HS-5 (cell line): ENCODE results near the gene MSH4.
"Not testable (repeated sequence)": the region's sequence is repeated elsewhere in the genome, so short reads cannot be mapped to it uniquely, and the experiment has no call there.

Source experiments
- DNase-seq: peaks from one replicate; pipeline ENCODE4 v3.0.0-alpha.2; 2012; ENCODE audit warnings: low read depth

The MSH4 gene

GRCh38 chr1:75797273-75797588, 549 bp downstream of the MSH4 start:
- DNase-seq: no peak

- DNase-seq: no peak
These were observed 1.0 kb downstream of the MSH4 start for GRCh38 chr1:75797606-75798216.

GRCh38 chr1:75801480-75801879, 4.8 kb downstream of the MSH4 start:
- not testable (repeated sequence) for DNase-seq

GRCh38 chr1:75808921-75809320, 12.2 kb downstream of the MSH4 start:
- no peak for DNase-seq

GRCh38 chr1:75810113-75810512, 13.4 kb downstream of the MSH4 start:
- DNase-seq: not testable (repeated sequence)

DNA sequence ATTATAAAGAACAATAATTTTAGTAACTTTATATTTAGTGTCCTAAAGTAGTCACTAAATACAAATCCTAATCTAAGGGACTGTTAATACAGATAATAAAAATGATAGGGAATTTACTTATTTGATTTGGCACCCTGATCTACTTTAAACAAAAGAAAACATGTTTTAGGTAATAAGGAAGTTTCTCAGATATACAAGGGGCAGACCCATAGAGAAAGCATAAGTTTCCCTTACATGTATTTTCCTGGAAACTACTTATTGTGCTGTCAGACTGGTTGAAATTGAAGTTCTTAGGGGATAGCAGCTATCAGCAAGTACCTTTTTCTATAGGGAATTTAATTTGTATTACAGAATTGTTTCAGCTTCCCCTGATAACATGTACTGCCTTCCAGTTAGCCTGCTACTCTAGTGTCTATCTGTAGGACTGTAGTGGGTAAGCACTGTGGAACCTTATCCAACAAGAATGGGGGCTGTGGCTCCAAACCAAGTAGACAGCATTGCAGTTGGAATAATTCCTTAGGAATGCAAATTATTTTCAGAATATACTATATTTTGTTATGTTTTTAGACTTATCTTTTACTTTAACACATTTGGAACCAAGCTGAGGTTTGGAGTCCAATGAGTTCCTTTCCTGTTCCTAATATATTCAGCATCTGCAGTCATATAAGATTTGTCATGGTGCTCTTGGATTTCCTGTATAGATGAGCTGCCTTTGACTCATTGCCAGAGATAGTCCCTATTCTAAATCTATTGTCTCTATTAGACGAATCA, 14.7 kb downstream of the MSH4 start:
- peak; percentile 69 for DNase-seq

DNA sequence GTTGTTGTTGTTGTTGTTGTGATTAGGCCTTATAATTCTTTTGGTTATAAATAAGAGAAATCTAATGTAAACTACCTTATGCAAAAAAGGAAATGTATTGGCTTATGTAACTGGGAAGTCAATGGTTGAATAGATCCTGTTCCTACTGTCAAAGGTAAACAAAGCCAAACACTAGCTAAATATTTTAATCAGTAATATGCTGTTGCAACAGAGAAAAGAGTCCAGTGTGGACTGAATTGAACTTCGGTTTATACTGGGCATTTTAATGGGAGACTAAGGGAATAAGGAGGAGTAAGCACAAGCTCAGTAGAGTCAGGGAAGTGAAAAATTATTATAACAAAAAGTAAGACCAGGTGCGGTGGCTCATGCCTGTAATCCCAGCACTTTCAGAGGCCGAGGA, 15.4 kb downstream of the MSH4 start:
- DNase-seq: no peak

- DNase-seq: not testable (repeated sequence)
These were observed 26.9 kb downstream of the MSH4 start for GRCh38 chr1:75823596-75823995.

DNA sequence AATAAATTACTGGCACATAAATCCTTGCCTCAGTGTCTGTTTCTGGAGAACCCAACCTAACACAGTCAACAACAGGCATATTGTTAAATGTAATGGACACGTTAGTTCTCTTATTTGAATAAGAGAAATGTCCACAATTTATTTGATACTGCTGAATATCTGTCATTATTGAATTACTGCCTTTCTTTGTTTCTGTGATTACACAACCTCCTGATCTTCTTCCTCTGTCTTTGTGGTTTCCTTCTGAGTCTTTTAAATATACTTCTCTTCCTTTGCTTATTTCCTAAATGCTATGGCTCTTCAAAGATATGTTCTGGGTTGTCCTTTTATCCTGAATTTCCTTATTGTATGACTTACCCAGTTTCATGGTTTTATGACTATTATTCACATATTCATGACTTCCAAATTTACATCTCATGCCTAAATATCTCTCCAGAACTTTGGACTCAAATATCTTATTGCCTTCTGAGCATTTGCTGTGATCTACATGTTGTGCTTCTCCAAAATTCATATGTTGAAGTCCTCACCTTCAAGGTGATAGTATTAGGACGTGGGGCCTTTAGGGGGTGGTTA, 39.9 kb downstream of the MSH4 start:
- DNase-seq: no peak

- no peak for DNase-seq
These were observed 41.4 kb downstream of the MSH4 start for GRCh38 chr1:75838079-75838478.

DNA sequence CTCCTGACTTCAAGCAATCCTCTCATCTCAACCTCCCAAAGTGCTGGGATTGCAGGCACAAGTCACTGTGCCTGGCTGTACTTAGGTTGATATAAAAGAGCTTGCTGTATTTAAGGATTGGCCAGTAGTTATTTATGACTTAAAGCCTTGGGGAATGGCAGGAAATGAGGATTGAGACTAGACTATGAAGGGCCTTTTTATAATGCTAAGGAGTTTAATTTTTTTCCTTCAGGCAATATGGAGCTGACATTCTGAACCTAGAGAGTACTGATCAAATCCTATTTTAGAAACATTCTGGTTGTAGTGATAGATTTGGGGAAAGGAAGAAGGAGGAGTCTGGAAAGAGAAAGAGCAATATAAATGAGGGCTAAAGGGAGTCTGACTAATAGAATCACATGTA, 44.7 kb downstream of the MSH4 start:
- DNase-seq: no peak

- no peak for DNase-seq
These were observed 48.9 kb downstream of the MSH4 start for GRCh38 chr1:75845576-75845975.

- peak; percentile 33 for DNase-seq
These were observed 58.3 kb downstream of the MSH4 start for GRCh38 chr1:75855010-75855409.

- no peak for DNase-seq
These were observed 59.1 kb downstream of the MSH4 start for GRCh38 chr1:75855734-75856133.

DNA sequence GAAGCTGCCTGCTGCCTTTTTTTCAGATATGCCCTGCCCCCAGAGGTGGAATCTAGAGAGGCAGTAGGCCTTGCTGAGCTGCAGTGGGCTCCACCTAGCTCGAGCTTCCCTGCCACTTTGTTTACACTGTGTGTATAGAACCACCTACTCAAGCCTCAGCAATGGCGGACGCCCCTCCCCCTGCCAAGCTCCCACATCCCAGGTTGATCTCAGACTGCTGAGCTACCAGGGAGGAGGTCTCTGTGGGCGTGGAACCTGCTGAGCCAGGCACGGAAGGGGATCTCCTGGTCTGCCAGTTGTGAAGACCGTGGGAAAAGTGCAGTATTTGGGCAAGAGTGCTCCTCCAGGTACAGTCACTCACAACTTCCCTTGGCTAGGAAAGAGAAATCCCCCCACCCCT, 65.1 kb downstream of the MSH4 start:
- DNase-seq: no peak

- no peak for DNase-seq
These were observed 74.3 kb downstream of the MSH4 start for GRCh38 chr1:75870951-75871350.

GRCh38 chr1:75879985-75880384, 83.3 kb downstream of the MSH4 start:
- no peak for DNase-seq

GRCh38 chr1:75884437-75884836, 87.8 kb downstream of the MSH4 start:
- DNase-seq: no peak

DNA sequence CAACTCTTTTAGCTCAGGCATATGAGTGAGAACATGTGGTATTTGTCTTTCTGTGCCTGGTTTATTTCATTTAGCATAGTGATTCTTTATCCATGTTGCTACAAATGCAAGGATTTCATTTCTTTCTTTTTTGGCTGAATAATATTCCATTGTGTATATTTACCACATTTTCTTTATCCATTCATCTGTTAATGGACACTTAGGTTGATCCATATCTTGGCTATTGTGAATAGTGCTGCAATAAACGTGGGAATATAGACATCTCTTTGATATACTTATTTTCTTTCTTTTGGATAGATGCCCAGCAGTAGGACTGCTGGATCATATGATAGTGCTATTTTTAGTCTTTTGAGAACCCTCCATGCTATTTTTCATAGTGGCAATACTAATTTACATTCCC, 104.7 kb downstream of the MSH4 start:
- no peak for DNase-seq

GRCh38 chr1:75908717-75909152, 112.1 kb downstream of the MSH4 start:
- peak; percentile 40 for DNase-seq

- DNase-seq: no peak
These were observed 120.2 kb downstream of the MSH4 start for GRCh38 chr1:75916834-75917233.

DNA sequence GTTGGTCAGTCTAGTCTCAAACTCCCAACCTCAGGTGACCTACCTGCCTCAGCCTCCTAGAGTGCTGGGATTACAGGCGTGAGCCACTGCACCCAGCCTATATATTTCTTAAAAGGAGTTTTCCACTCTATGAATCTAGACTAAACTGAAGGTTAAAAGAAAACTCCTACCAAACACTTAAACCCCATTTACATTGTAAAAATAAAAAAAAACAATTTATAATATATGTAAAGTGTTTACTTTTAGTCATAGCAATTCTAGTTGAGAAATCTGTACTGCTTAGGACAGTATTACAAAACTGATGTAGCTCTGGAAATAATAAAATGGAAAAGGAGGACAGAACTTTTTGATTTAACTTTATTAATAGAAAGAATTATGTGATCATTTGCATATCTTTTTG, 126.0 kb downstream of the MSH4 start:
- no peak for DNase-seq

DNA sequence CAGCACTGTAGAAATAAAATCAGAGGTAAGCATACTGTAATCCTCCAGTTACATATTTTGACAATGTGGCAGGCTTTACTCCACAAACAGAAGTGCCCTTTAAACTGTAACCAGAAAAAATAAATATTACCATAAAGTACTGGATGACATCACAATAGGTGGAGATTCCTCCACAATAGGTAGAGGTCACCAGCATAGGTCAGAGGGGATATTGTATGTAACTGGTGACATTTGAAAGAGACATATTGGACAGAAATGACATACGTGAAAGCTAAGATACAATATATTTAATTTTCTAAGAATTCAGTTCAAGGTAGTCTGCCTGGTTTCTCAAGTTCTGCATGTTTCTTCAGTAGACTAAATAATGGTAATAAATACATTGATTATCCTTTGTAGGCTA, 135.6 kb downstream of the MSH4 start, which contains the start of gene ASB17:
Gene ASB17 (minus strand): TSS at position 101 of the 400 bp plus-strand sequence. CDS start 113 bp downstream, outside the sequence.
- no peak for DNase-seq
